HG03575 (cell line): Measurements from ENCODE around the gene STUM.

Experiments
- ATAC-seq: cut with Tn5 transposase; IDR thresholded peaks from one replicate; pipeline ENCODE4 v1.9.1; 2021; ENCODE audit not compliant: unreplicated experiment, insufficient number of reproducible peaks, low FRiP score; ENCODE audit errors: extremely low read depth

The STUM gene

DNA sequence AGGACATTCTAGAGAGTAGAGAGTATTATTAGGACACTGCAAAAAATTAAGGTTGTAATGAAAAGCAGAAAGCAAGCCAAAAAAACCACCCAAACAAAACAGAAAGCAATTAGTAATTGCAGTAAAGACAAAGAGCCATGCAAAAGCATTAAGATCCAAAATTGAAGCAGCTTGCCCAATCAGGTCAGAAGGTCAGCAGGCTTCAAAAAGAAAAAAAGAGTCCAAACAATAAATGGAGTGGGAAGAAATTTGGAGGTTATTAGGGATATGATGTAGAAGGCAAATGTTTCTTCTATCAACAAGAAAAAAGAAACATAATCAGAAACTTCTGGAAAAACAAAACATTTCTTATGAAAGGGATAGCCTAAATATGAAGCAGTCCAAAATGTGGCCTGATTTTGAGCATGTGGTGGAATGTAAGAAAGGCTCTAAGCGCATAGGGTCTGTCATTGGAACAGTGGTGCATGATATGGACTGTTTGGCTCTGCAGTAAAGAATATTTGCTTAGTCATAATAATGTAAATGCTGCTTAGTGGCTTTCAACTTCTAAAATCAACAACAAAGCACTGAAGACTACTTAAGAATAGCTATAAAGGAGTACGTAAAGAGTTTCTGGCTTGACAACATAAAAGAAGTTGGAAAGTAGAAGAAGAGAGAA is 4.8 kb downstream of the STUM start:
- no peak for ATAC-seq

DNA sequence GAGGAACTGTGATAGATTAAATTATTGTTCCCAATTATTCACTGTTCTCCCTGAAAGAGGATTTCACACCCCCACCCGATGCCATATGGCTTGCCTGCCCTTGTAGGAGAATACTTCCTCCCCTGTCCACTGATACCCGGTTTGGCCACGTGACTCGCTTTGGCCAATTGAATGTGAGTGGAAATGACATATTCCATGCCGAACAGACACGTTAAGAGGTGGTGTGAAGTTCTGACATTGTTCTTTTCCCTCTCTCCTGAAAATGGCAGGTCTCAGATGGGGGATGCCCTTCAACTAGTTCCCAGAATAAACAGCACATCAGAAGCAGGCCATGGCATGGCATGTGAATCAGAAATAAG is 5.3 kb downstream of the STUM start:
- no peak for ATAC-seq

DNA sequence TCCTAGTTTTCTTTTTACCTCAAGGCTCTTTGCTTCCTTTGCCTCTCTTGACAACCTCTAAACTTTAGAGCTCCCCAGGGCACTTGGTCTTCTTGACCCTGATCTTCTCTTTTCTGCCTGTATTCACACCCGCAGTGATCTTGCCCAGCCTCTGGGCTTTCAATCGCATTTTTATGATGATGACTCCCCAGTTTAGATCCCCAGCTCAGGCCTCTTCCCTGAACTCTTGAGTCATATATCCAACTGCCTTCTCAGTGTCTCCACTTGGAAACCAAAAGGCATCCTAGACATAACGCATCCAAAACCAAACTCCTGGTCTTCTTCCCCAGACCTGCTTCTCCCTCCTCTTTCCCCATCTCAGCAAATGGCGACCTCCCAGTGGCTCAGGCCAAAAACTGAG is 6.5 kb downstream of the STUM start:
- ATAC-seq = no peak

- no peak for ATAC-seq
Observed at GRCh38 chr1:226557424-226557823, 8.9 kb downstream of the STUM start.

- no peak for ATAC-seq
Observed at GRCh38 chr1:226558036-226558650, 9.6 kb downstream of the STUM start.

DNA sequence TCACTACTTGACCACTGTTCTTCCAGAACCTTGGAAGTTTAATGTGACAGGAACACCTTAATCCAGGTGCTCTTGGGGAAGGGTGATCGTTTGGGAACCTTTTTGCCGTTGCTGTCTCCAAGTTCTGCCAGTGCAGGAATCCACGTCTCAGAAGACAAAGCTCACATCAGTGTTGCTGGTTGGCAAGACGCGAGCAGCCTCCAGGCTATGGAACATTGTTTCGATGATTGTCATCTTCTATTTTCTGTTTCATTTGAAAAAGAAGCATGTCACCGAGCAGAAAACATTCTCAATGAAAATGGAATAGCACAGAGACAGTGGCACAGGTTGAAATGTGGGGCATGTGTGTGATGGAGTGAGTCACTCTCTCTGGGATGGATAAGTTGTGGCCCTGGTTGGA is 11.7 kb downstream of the STUM start:
- ATAC-seq = no peak

DNA sequence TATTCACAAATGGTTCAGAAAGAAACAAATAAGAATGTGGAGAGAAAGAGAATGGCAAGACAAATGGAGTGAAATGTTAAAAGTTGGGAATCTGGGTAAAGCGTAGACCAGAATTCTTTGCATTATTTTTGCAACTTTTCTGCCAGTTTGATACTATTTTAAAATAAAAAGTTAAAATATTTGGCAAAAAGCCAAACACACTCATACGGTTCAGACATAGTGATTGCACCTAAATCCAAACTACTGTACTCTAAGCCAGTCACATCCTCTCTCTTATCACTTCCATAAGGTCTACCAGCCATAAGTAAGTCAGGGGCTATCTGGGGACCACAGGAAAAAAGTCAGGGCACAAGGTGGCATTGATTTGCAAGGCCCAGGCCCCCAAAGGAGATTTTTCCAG is 14.4 kb downstream of the STUM start:
- ATAC-seq = no peak

DNA sequence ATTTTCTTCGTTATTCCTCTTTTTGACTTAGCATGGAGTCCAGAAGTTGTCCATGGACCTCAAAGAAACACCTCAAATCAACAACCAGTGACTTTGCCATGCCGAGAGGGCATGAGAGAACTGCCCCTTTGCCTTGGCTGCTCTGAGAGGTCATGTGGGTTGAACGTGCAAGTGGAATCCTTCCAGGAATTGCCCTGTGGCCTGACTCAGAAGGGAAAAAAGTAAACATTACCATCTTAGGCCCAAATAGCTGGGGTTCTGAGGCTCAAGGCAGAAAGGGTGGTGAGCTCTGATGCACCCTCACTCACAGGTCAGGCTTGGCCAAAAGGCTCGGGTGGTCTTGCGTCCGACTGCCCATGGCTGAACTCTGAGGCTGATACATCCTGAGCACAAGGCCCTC is 15.1 kb downstream of the STUM start:
- no peak for ATAC-seq

GRCh38 chr1:226565476-226565875 is 16.9 kb downstream of the STUM start:
- no peak for ATAC-seq

- no peak for ATAC-seq
Observed at GRCh38 chr1:226566234-226566633, 17.7 kb downstream of the STUM start.

GRCh38 chr1:226566760-226567159 is 18.2 kb downstream of the STUM start:
- ATAC-seq = no peak

GRCh38 chr1:226568077-226568831 is 19.7 kb downstream of the STUM start:
- no peak for ATAC-seq

DNA sequence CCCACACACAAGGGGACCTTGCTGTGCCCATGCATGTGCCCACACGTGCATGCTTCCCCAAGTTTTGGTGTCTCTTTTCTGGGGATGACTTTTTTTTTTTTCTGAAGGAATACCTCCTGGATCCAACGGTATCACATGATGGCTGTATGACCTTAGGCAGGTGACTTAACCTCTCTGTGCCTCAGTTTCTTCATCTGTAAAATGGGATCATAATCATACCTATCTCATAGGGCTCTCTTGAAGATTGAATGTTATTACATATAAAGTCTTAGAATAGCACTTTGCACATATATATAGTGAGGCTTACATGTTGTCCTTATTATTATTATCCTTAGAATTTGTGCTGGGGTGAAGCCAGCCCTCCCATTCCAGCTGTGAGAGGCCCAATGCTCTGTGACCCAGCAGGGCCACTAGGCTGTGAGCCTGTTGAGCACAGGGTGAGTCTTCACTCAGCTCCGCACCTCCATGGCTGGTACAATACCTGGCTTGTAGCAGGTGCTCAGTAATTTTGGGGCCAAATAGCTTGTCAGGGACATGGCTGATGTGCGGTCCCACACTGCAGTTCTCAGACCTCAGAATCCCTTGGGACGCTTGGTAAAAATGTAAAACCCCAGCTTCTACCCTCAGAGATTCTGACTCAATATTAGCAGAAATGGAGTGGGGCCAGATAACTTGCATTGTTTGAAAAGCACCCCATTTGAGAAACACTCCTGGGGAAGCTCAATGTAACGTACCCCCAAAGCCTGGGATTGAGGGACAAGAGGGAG is 20.6 kb downstream of the STUM start:
- no peak for ATAC-seq

GRCh38 chr1:226569879-226570547 is 21.4 kb downstream of the STUM start:
- ATAC-seq = no peak

DNA sequence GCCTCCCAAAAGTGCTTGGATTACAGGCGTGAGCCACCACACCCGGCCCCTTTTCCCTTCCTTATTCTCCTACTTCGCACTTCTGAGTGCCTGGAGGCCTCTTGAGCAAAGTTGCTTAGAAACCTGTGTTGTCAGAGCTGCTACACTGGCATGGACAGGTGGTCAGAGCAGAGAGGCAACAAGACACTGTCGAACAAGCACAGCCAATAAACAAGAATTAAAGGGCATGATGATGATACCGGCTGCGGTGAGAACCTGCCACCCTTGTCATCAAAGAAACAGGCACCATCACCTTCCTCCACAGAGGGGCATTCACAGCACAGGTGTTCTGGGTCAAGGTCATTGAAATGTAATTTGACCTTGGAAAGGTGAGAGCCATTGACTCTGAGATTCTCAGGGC is 23.3 kb downstream of the STUM start:
- ATAC-seq = no peak

- ATAC-seq = no peak
Observed at GRCh38 chr1:226572325-226572726, 23.8 kb downstream of the STUM start.

DNA sequence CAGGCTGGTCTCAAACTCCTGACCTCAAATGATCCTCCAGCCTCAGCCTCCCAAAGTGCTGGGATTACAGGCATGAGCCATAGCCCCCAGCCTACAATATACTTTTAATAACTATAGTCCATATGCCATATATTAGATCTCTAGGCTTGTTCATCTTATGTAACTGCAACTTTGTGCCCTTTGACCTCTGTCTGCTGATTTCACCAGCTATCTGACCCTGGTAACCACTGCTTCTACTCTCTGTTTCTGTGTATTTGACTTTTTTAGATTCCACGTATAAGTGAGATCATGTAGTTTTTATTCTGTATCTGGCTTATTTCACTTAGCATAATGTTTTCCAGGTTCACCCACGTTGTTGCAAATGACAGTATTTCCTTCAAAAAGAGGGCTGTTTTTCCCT is 25.5 kb downstream of the STUM start:
- ATAC-seq = no peak

- ATAC-seq = no peak
Observed at GRCh38 chr1:226574591-226575435, 26.2 kb downstream of the STUM start.

DNA sequence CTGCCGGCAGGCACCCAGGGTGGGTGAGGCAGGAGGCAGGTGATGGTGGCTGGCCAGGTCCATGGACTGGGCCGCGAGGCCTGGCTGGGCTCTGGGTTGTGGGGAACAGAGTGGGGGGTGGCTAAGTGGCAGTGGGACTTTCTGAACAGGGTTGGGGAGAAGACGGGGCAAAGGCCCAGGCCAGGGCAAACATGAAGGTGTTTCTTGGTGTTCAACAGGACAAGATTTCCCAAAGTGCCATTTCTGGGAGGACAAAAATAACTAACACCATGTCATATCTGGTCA is 26.8 kb downstream of the STUM start:
- no peak for ATAC-seq
